ENCODE results near the gene XAGE2. TPM values are rescaled to one million over a fixed set of nuclear protein-coding genes. Genes with fewer than 3 reads are reported as not detected.

Gene XAGE2
- total and polyA plus RNA-seq, 9 of the 15 experiments (the other 6 are each of a cell fraction or from before 2014, with no cell fraction given) = 0.14 to 0.36 (median 0.21) TPM; not detected in 6

- H3K79me2 ChIP-seq (ENCODE audit: control insufficient read depth, insufficient read depth, low read length) = no peaks in the 10 kb centered on the region
- ATAC-seq = no peak
- FAIRE-seq = no peak
- no peak overlapping the region for H2AFZ ChIP-seq (ENCODE audit: low read depth, low read length)
- H3K9me3 ChIP-seq (replicated peaks; ENCODE audit: control insufficient read depth, insufficient read depth, low read depth, low read length) = no peaks in the 10 kb centered on the region
- POLR2A ChIA-PET = no interaction called here
- peaks cover 0 to 9% of the 10 kb centered on the region in 2 experiments; a peak in 3 of 5 replicates for H3K27me3 ChIP-seq (ENCODE audit: control insufficient read depth in 2 of 2, insufficient read depth in 2 of 2, low read length in 2 of 2)
- H4K20me1 ChIP-seq (replicated peaks; ENCODE audit: control insufficient read depth, insufficient read depth, low read length) = no peaks in the 10 kb centered on the region
- in situ Hi-C loops (cut with MboI) (no loop called here), intact Hi-C loops (cut with micrococcal nuclease) (no loop called here)
- CTCF ChIA-PET (ENCODE audit: low intra/inter-chr PET ratio) = no interaction called here
- no peaks in the 10 kb centered on the region for H3K9me1 ChIP-seq (ENCODE audit: control insufficient read depth, insufficient read depth, low read length)
- no TSS peak for BruUV-seq (replicated peaks)
- DNase-seq (ENCODE audit: extremely low read depth in 1 of 4, low spot score in 3 of 4) = no peak
- H3K9ac ChIP-seq (ENCODE audit: insufficient read depth in 1 of 2, low read depth in 2 of 2, low read length in 2 of 2) = no peak overlapping the region
- H3K4me2 ChIP-seq (ENCODE audit: insufficient read depth, low read length) = no peak overlapping the region
- H3K4me1 ChIP-seq (replicated peaks in 1 of 2; ENCODE audit: control insufficient read depth in 2 of 2, insufficient read depth in 2 of 2, low read length in 2 of 2) = no peaks in the 10 kb centered on the region
- H3K4me3 ChIP-seq = no peak overlapping the region
- TF ChIP-seq DPF2 (IDR thresholded peaks at IDR 0.05) (no peak), CREM (IDR thresholded peaks at IDR 0.05; ENCODE audit: low read depth) (no peak), ZKSCAN1 (IDR thresholded peaks at IDR 0.05; ENCODE audit: low read depth, low read length) (no peak), SETDB1 (IDR thresholded peaks at IDR 0.05; ENCODE audit: low read length) (no peak), TBL1XR1 (IDR thresholded peaks at IDR 0.05; ENCODE audit: low read length in 2 of 2) (no peak), TAF9B (IDR thresholded peaks at IDR 0.05; ENCODE audit: partially characterized antibody) (no peak), ZNF274 (IDR thresholded peaks at IDR 0.05; ENCODE audit: borderline replicate concordance, low read depth, low read length) (no peak), PHB (CRISPR knock-in tag; IDR thresholded peaks at IDR 0.05) (no peak), ARID3B (CRISPR knock-in tag; IDR thresholded peaks at IDR 0.05; ENCODE audit: borderline replicate concordance) (no peak), ETV6 (IDR thresholded peaks at IDR 0.05; ENCODE audit: borderline replicate concordance in 1 of 2, low read depth in 2 of 2, low read length in 1 of 2) (no peak), ETV6 (CRISPR knock-in tag; IDR thresholded peaks at IDR 0.05; ENCODE audit: borderline replicate concordance) (no peak), E4F1 (CRISPR knock-in tag; IDR thresholded peaks at IDR 0.05; ENCODE audit: borderline replicate concordance) (no peak), ZBTB49 (CRISPR knock-in tag; IDR thresholded peaks at IDR 0.05; ENCODE audit: borderline replicate concordance) (no peak), ESRRB (CRISPR knock-in tag; IDR thresholded peaks at IDR 0.05; ENCODE audit: borderline replicate concordance) (no peak), COPS2 (conservative IDR thresholded peaks at IDR 0.05) (no peak), CCNT2 (IDR thresholded peaks at IDR 0.05; ENCODE audit: borderline replicate concordance, extremely low read depth, insufficient read length, low read depth, low read length) (no peak)
- H3K36me3 ChIP-seq (ENCODE audit: control insufficient read depth, insufficient read depth, low read length) = no peaks in the 10 kb centered on the region
- no peak overlapping the region for H3K27ac ChIP-seq (ENCODE audit: extremely low read depth, low read depth, low read length)
Measured at GRCh38 chrX:52415304-52415703, 46.5 kb downstream of the XAGE2 start.
